GM19467 (cell line): ENCODE data around the gene USP32.

ENCODE experiments used
- ATAC-seq: cut with Tn5 transposase; IDR thresholded peaks from one replicate; pipeline ENCODE4 v1.9.1; 2021; ENCODE audit warnings: mild to moderate bottlenecking, moderate library complexity; ENCODE audit not compliant: unreplicated experiment

Gene USP32

GRCh38 chr17:60304502-60304901 is 87.4 kb downstream of the USP32 start:
- no peak for ATAC-seq

- ATAC-seq = no peak
Measured at GRCh38 chr17:60303406-60304099, 88.4 kb downstream of the USP32 start.

- ATAC-seq = no peak
Measured at GRCh38 chr17:60301649-60302048, 90.3 kb downstream of the USP32 start.

- no peak for ATAC-seq
Measured at GRCh38 chr17:60300949-60301348, 91.0 kb downstream of the USP32 start.

GRCh38 chr17:60300011-60300410 is 91.9 kb downstream of the USP32 start:
- no peak for ATAC-seq

GRCh38 chr17:60297760-60298401 is 94.1 kb downstream of the USP32 start:
- ATAC-seq = no peak

GRCh38 chr17:60296177-60296576 is 95.8 kb downstream of the USP32 start:
- ATAC-seq = no peak

- ATAC-seq = no peak
Measured at GRCh38 chr17:60293580-60294335, 98.2 kb downstream of the USP32 start.

GRCh38 chr17:60292697-60293096 is 99.2 kb downstream of the USP32 start:
- ATAC-seq = no peak

GRCh38 chr17:60284709-60285108 is 107.2 kb downstream of the USP32 start:
- ATAC-seq = no peak

- ATAC-seq = no peak
Measured at GRCh38 chr17:60283816-60284215, 108.1 kb downstream of the USP32 start.

- ATAC-seq = no peak
Measured at GRCh38 chr17:60280673-60281072, 111.3 kb downstream of the USP32 start.

GRCh38 chr17:60278237-60278636 is 113.7 kb downstream of the USP32 start:
- ATAC-seq = no peak

GRCh38 chr17:60277258-60277657 is 114.7 kb downstream of the USP32 start:
- no peak for ATAC-seq

- no peak for ATAC-seq
Measured at GRCh38 chr17:60269417-60269816, 122.5 kb downstream of the USP32 start.

- no peak for ATAC-seq
Measured at GRCh38 chr17:60260540-60260939, 131.4 kb downstream of the USP32 start.

GRCh38 chr17:60258313-60258712 is 133.6 kb downstream of the USP32 start:
- ATAC-seq = no peak

GRCh38 chr17:60256174-60256573 is 135.8 kb downstream of the USP32 start:
- ATAC-seq = no peak

- ATAC-seq = no peak
Measured at GRCh38 chr17:60253048-60253447, 138.9 kb downstream of the USP32 start.

- ATAC-seq = no peak
Measured at GRCh38 chr17:60252459-60252858, 139.5 kb downstream of the USP32 start.

GRCh38 chr17:60249290-60249826 is 142.6 kb downstream of the USP32 start:
- no peak for ATAC-seq
